Subcutaneous adipose tissue (tissue), 4 donors: ENCODE data around the gene FCHO1. TPM values are rescaled to one million over a fixed set of nuclear protein-coding genes. Genes with fewer than 3 reads are reported as not detected.

ENCODE experiments used
- total RNA-seq, 4 donors: library from RNA; depleted of rRNA; stranded (reverse); fragments of >200 nt; gene quantifications; one replicate each; pipeline ENCODE4 v1.1.0, GENCODE V29; 2016
- TF ChIP-seq, protein P1 (sequence below): fragments of 450-650 bp; IDR thresholded peaks from one replicate; pipeline ENCODE4 v1.5.1; 2016; ENCODE audit warnings: low read depth, mild to moderate bottlenecking, control low read depth, antibody characterized with exemption, moderate library complexity

Gene FCHO1
- total RNA-seq, 4 donors from 2014 or later = 2.1 to 5.1 (median 3.9) TPM

DNA sequence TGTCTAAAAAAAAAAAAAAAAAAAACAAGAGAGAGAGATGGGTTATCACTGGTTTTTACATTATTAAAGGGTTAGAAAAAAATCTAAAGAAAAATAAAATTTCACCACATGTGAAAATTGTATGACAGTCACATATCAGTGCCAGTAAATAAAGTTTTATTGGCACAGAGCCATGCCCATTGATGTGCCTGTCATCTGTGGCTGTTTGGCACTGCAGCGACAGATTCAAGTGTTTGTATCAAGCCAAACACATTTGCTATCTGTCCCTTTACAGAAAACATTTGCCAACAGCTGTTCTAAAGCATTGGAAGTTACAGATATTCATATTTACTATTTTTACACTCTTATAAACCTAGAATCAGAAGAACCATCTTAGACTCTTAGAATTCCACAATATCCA lies 16.3 kb downstream of the FCHO1 start:
- TF ChIP-seq, protein P1, sequence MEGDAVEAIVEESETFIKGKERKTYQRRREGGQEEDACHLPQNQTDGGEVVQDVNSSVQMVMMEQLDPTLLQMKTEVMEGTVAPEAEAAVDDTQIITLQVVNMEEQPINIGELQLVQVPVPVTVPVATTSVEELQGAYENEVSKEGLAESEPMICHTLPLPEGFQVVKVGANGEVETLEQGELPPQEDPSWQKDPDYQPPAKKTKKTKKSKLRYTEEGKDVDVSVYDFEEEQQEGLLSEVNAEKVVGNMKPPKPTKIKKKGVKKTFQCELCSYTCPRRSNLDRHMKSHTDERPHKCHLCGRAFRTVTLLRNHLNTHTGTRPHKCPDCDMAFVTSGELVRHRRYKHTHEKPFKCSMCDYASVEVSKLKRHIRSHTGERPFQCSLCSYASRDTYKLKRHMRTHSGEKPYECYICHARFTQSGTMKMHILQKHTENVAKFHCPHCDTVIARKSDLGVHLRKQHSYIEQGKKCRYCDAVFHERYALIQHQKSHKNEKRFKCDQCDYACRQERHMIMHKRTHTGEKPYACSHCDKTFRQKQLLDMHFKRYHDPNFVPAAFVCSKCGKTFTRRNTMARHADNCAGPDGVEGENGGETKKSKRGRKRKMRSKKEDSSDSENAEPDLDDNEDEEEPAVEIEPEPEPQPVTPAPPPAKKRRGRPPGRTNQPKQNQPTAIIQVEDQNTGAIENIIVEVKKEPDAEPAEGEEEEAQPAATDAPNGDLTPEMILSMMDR = no peak

DNA sequence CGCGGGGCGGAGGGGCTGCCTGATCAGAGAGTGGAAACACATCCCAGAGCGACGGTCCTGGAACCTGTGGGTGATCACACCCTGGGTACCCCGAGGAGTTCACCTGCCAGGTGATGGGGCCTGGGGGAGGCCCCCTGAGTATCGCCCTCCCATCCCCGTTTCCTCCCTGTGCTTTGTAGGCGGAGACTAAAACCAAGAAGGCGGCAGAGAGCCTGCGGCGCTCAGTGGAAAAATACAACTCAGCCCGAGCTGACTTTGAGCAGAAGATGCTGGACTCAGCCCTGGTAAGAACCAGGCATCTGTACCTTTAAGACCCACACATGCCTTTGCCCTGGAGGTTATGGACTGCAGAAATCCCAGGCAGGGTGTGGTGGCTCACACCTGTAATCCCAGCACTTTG lies 19.3 kb downstream of the FCHO1 start:
- TF ChIP-seq, protein P1 = no peak

- TF ChIP-seq, protein P1 = no peak
Measured at GRCh38 chr19:17772172-17772571, 20.9 kb downstream of the FCHO1 start.

- TF ChIP-seq, protein P1 = no peak
Measured at GRCh38 chr19:17775245-17775927, 24.1 kb downstream of the FCHO1 start.

GRCh38 chr19:17775991-17776803 lies 24.9 kb downstream of the FCHO1 start:
- TF ChIP-seq, protein P1 = no peak

DNA sequence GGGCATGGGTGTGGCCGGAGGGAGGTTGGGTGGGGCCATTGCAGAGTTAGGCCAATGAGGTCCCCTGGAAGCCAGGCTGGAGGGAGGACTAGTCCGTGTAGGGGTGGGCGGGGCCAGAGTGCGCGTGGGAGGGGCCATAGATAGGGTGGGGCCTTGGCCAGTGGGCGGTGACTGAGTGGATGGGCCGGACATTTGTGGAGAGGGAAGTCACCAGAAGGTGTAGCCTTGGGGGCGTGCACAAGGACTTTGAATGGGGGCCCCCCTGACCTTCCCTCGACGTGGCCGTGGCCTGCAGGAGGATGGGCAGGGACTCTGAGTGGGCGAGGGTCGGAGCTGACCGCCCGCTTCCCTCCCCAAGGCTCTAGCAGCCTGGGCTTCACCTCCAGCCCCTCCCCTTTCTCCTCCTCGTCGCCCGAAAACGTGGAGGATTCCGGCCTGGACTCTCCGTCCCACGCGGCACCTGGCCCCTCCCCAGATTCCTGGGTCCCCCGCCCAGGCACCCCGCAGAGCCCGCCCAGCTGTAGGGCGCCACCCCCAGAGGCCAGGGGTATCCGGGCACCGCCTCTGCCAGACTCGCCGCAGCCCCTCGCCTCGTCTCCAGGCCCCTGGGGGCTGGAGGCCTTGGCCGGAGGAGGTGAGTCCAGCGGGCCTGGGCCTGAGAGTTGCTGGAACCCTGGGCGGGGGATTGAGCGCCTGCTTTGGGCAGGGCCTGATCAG lies 27.1 kb downstream of the FCHO1 start:
- TF ChIP-seq, protein P1 = no peak
